A673 (cell line): ENCODE measurements around the gene SLIT3. TPM values are rescaled to one million over a fixed set of nuclear protein-coding genes. Genes with fewer than 3 reads are reported as not detected.

Source experiments
- BruUV-seq: library from RNA; stranded (reverse); fragments of 400-500 nt; replicated peaks from 2 replicates; lab custom pipeline; 2021; lab: Mats Ljungman, UMichigan
- CTCF ChIA-PET: fragments of 300-600 bp; sonication (Branson Sonifier 250); formaldehyde crosslinking; loops from one replicate; lab custom pipeline; 2022; ENCODE audit warnings: antibody characterized with exemption; lab: Charles Lee
- POLR2A ChIA-PET: fragments of 300-600 bp; sonication (Branson Sonifier 250); formaldehyde crosslinking; loops from one replicate; lab custom pipeline; 2022; ENCODE audit warnings: antibody characterized with exemption; ENCODE audit not compliant: low non-redundant PET; lab: Charles Lee
- DNase-seq: peaks from one replicate; pipeline ENCODE4 v3.0.0-alpha.2; 2015; ENCODE audit warnings: low spot score
- H3K27ac ChIP-seq: fragments of 200-600 bp; sonication (generic); 2 replicates; pipeline ENCODE4 v1.5.1; 2016; ENCODE audit warnings: mixed run types, low read depth, mild to moderate bottlenecking, mixed read lengths, antibody characterized with exemption, low read length; ENCODE audit not compliant: poor library complexity, severe bottlenecking
- H3K27me3 ChIP-seq: fragments of 200-600 bp; sonication (generic); replicated peaks from 2 replicates; pipeline ENCODE4 v1.6.1; 2017; ENCODE audit warnings: mixed run types, low read depth, mild to moderate bottlenecking, mixed read lengths, antibody characterized with exemption, low read length; ENCODE audit not compliant: insufficient read depth, poor library complexity
- H3K36me3 ChIP-seq: fragments of 200-600 bp; sonication (generic); 2 replicates; pipeline ENCODE4 v1.6.1; 2016; ENCODE audit warnings: mixed run types, mild to moderate bottlenecking, mixed read lengths, antibody characterized with exemption, low read length; ENCODE audit not compliant: insufficient read depth, poor library complexity, severe bottlenecking
- H3K4me1 ChIP-seq: fragments of 200-600 bp; sonication (generic); 2 replicates; pipeline ENCODE4 v1.6.1; 2017; ENCODE audit warnings: mixed run types, mild to moderate bottlenecking, mixed read lengths, antibody characterized with exemption, low read length; ENCODE audit not compliant: insufficient read depth, poor library complexity, severe bottlenecking
- H3K4me3 ChIP-seq: fragments of 200-600 bp; sonication (generic); 2 replicates; pipeline ENCODE4 v1.5.1; 2016; ENCODE audit warnings: low read depth, mixed run types, mild to moderate bottlenecking, mixed read lengths, low read length; ENCODE audit not compliant: poor library complexity, severe bottlenecking
- H3K9me3 ChIP-seq: fragments of 200-600 bp; sonication (generic); 2 replicates; pipeline ENCODE4 v1.6.1; 2016; ENCODE audit warnings: mixed run types, low read depth, mild to moderate bottlenecking, mixed read lengths, antibody characterized with exemption, low read length; ENCODE audit not compliant: poor library complexity, severe bottlenecking
- EZH2 ChIP-seq: fragments of 200-600 bp; sonication (generic); IDR thresholded peaks from 2 replicates; pipeline ENCODE4 v1.6.1; 2017; ENCODE audit warnings: borderline replicate concordance, low read depth, mild to moderate bottlenecking, mixed read lengths, antibody characterized with exemption, low read length; ENCODE audit not compliant: poor library complexity, severe bottlenecking
- intact Hi-C: fragments of 100-400 bp; cut with micrococcal nuclease; formaldehyde crosslinking; loops from one replicate; pipeline ENCODE4 v1.10.0; 2022; ENCODE audit not compliant: unreplicated experiment
- total RNA-seq: library from RNA; stranded (reverse); gene quantifications from 2 replicates; pipeline ENCODE4 v1.2.3, GENCODE V29; 2021
- TF ChIP-seq, protein P1 (sequence below): fragments of 300-800, 200-600 bp; sonication (generic); conservative IDR thresholded peaks from 2 replicates; pipeline ENCODE4 v1.5.1; 2017; ENCODE audit warnings: low read depth, mild to moderate bottlenecking, antibody characterized with exemption, low read length, moderate library complexity, mixed read lengths

Gene SLIT3
- total RNA-seq, 1 experiment from 2014 or later = not detected

DNA sequence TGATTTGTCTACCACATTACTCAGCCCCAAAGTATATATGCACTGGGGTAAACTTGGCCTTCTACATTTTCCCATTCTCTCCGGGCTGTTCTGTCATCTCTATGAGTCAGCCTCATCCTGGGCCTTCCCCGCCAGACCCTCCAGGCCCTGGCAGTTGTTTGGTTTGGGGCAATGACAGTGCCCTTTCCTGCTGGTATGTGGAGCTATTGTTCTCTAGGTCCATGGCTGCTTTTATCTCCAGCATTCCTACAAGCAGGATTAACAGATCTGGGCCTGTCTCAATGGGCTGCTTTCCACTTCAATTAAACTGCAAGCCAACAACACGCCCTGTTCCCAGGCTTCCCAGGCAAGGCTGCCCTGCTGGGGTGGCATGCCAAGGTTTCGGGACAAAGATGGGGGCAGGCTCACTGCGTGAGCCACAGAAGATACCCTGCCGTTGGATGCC lies 136.4 kb downstream of the SLIT3 start:
- Histone ChIP-seq H3K36me3 (no peaks in the 10 kb centered on the region), H3K4me3 (no peak overlapping the region), H3K27me3 (no peaks in the 10 kb centered on the region), H3K27ac (no peak overlapping the region), H3K4me1 (no peaks in the 10 kb centered on the region), H3K9me3 (no peaks in the 10 kb centered on the region)
- BruUV-seq = no TSS peak
- intact Hi-C loops = no loop called here
- TF ChIP-seq EZH2 = no peak
- TF ChIP-seq, protein P1, sequence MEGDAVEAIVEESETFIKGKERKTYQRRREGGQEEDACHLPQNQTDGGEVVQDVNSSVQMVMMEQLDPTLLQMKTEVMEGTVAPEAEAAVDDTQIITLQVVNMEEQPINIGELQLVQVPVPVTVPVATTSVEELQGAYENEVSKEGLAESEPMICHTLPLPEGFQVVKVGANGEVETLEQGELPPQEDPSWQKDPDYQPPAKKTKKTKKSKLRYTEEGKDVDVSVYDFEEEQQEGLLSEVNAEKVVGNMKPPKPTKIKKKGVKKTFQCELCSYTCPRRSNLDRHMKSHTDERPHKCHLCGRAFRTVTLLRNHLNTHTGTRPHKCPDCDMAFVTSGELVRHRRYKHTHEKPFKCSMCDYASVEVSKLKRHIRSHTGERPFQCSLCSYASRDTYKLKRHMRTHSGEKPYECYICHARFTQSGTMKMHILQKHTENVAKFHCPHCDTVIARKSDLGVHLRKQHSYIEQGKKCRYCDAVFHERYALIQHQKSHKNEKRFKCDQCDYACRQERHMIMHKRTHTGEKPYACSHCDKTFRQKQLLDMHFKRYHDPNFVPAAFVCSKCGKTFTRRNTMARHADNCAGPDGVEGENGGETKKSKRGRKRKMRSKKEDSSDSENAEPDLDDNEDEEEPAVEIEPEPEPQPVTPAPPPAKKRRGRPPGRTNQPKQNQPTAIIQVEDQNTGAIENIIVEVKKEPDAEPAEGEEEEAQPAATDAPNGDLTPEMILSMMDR = no peak
- CTCF ChIA-PET = no interaction called here
- no peak for DNase-seq
- POLR2A ChIA-PET = no interaction called here

DNA sequence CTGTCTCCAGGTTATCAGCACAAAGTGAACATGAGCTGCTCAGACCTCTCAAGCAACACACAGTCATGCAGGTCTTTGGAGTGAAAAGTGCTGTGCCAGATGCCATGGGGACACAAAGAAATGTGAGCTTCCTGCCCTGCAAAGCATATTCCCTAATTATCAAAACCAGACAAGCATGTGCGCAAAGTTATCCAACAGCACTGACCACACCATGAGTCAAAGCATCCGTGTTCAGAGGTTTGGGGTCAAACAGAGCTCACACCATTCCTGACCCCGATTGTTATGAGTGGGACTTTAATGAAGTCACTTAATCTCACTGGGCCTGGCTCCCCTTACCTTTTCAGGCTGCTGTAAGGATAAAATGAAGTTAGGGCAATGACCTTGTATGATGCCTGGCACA lies 138.5 kb downstream of the SLIT3 start:
- TF ChIP-seq, protein P1 = no peak
- no peak for TF ChIP-seq EZH2
- POLR2A ChIA-PET = no interaction called here
- no peak for DNase-seq
- no peaks in the 10 kb centered on the region for H3K4me1 ChIP-seq
- H3K27ac ChIP-seq = no peak overlapping the region
- no peaks in the 10 kb centered on the region for H3K27me3 ChIP-seq
- CTCF ChIA-PET = no interaction called here
- no TSS peak for BruUV-seq
- H3K9me3 ChIP-seq = no peaks in the 10 kb centered on the region
- H3K4me3 ChIP-seq = no peak overlapping the region
- H3K36me3 ChIP-seq = no peaks in the 10 kb centered on the region
- intact Hi-C loops = no loop called here

DNA sequence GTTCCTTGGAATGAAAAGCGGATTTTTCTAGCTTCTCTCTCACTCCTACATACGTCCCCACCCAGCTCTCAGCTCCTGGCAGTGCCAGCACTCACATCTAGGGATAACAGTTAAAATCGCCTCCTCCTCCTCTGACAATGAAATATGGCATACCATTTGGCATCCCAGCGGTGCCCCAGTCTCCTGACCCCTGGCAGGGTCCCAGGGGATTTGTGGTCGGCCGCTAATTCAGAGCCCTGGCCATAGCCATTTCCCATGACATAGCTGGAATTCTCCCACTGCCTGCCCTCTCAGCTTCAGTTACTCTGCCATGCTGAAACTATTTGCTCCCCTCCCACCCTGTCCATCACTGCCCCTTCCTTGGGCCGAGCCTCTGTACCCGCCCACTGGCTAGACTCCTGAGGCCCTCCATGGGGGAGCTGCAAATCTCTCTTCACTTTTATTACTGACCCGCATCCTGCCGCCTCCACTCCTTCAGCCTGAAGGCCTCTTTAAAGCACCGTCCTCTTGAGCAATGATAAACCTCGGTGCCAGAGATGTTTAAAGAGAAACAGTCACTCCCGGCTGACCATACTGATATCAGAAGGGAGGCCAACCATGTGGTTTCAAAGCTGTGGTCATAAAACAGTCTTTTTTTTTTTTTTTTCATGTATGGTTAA lies 139.8 kb downstream of the SLIT3 start:
- Histone ChIP-seq H3K27me3 (no peaks in the 10 kb centered on the region), H3K36me3 (no peaks in the 10 kb centered on the region), H3K4me3 (no peak overlapping the region), H3K27ac (no peak overlapping the region), H3K4me1 (no peaks in the 10 kb centered on the region), H3K9me3 (no peaks in the 10 kb centered on the region)
- no peak for TF ChIP-seq EZH2
- TF ChIP-seq, protein P1 = no peak
- ChIA-PET POLR2A (no interaction called here), CTCF (no interaction called here)
- intact Hi-C loops = no loop called here
- BruUV-seq = no TSS peak
- DNase-seq = no peak
